ENCODE results near the gene DIS3L2. TPM values are rescaled to one million over a fixed set of nuclear protein-coding genes. Genes with fewer than 3 reads are reported as not detected.

DIS3L2 gene
- total and polyA plus RNA-seq, 2 of the 4 experiments (the other 2 are of a cell fraction) = 14.7 to 19.2 TPM

- Histone ChIP-seq H2BK15ac (ENCODE audit: low read depth, low read length) (no peak overlapping the region), H3K56ac (ENCODE audit: extremely low read depth, insufficient read depth, low read length) (no peak overlapping the region), H2AK5ac (ENCODE audit: low read depth, low read length) (no peak overlapping the region), H4K8ac (ENCODE audit: low read depth in 2 of 2, low read length in 2 of 2) (no peak overlapping the region), H3K9me3 (ENCODE audit: control insufficient read depth, insufficient read depth, low read length) (no peaks in the 10 kb centered on the region), H3K9ac (ENCODE audit: low read depth, low read length) (no peak overlapping the region), H3K9me1 (ENCODE audit: insufficient read depth, low read length) (no peaks in the 10 kb centered on the region), H2AFZ (replicated peaks; ENCODE audit: low read length, poor library complexity) (no peak overlapping the region), H3K79me1 (ENCODE audit: low read depth in 1 of 2, low read length in 2 of 2) (no peaks in the 10 kb centered on the region), H3K14ac (replicated peaks; ENCODE audit: low read depth, low read length) (no peak overlapping the region), H3K23ac (ENCODE audit: low read depth, low read length) (no peak overlapping the region), H2BK20ac (ENCODE audit: low read depth, low read length) (no peak overlapping the region), H2BK5ac (ENCODE audit: low read depth, low read length, poor library complexity, severe bottlenecking) (no peak overlapping the region), H3K36me3 (ENCODE audit: control insufficient read depth, insufficient read depth, low read length) (no peaks in the 10 kb centered on the region), H3K4me1 (ENCODE audit: control insufficient read depth, insufficient read depth, low read length) (peaks cover 2% of the 10 kb centered on the region; the same call in 1 of the 2 replicates), H2BK120ac (ENCODE audit: low read depth, low read length) (no peak overlapping the region), H2AK9ac (replicated peaks; ENCODE audit: low read depth, low read length, poor library complexity) (no peak overlapping the region), H4K91ac (ENCODE audit: insufficient read depth, low read depth, low read length) (no peak overlapping the region), H4K5ac (ENCODE audit: low read depth, low read length) (no peak overlapping the region), H3K27me3 (ENCODE audit: control insufficient read depth, insufficient read depth, low read length) (peaks cover 11% of the 10 kb centered on the region), H4K20me1 (ENCODE audit: insufficient read depth, low read length) (no peaks in the 10 kb centered on the region), H3K4ac (ENCODE audit: low read depth, low read length) (no peak overlapping the region), H3K4me3 (ENCODE audit: insufficient read depth, low read depth, low read length) (no peak overlapping the region), H3K18ac (ENCODE audit: low read depth, low read length) (no peak overlapping the region), H3K27ac (ENCODE audit: insufficient read depth, low read length) (no peak overlapping the region), H3K4me2 (ENCODE audit: low read depth, low read length) (no peak overlapping the region)
- in situ Hi-C loops (cut with MboI; ENCODE audit: low sequenced_read_pairs) = no loop called here
- WGBS, 2 experiments (ENCODE audit: extremely low coverage in 2 of 2, insufficient read length in 1 of 2) = 67% methylated on average over 5 of the region's 13 CpGs; no CpG with 5 or more reads in 1 of the 2 experiments
- no peak for TF ChIP-seq FOS (IDR thresholded peaks at IDR 0.05; ENCODE audit: low read depth, low read length)
- TF ChIP-seq RFX5 (IDR thresholded peaks at IDR 0.05; ENCODE audit: low read depth, low read length) = no peak
- no peak; the same call in 1 of the 2 replicates for TF ChIP-seq CTCF (conservative IDR thresholded peaks at IDR 0.05; ENCODE audit: low read depth, low read length)
- TF ChIP-seq BHLHE40 (IDR thresholded peaks at IDR 0.05; ENCODE audit: low read depth, low read length) = no peak
- no peak for TF ChIP-seq MAFK (IDR thresholded peaks at IDR 0.05; ENCODE audit: low read depth, low read length)
- no peak for TF ChIP-seq MXI1 (IDR thresholded peaks at IDR 0.05; ENCODE audit: borderline replicate concordance, low read depth, low read length)
- no peak for TF ChIP-seq CEBPB (IDR thresholded peaks at IDR 0.05; ENCODE audit: low read depth, low read length)
- TF ChIP-seq, protein P1, sequence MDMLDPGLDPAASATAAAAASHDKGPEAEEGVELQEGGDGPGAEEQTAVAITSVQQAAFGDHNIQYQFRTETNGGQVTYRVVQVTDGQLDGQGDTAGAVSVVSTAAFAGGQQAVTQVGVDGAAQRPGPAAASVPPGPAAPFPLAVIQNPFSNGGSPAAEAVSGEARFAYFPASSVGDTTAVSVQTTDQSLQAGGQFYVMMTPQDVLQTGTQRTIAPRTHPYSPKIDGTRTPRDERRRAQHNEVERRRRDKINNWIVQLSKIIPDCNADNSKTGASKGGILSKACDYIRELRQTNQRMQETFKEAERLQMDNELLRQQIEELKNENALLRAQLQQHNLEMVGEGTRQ (IDR thresholded peaks at IDR 0.05; ENCODE audit: low read depth, low read length) = no peak
- TF ChIP-seq SMC3 (IDR thresholded peaks at IDR 0.05; ENCODE audit: low read depth, low read length) = no peak
- TF ChIP-seq NFE2L2 (IDR thresholded peaks at IDR 0.05; ENCODE audit: low read depth, low read length) = no peak
- TF ChIP-seq MAZ (IDR thresholded peaks at IDR 0.05; ENCODE audit: borderline replicate concordance, low read depth, low read length) = no peak
- TF ChIP-seq RAD21 (IDR thresholded peaks at IDR 0.05; ENCODE audit: low read length) = no peak
- BruUV-seq (replicated peaks) = no TSS peak
- dilution Hi-C loops (cut with HindIII; ENCODE audit: low sequenced_read_pairs, unreplicated experiment) = no loop called here
- DNase-seq = no peak
- intact Hi-C loops (cut with micrococcal nuclease) = no loop called here
- no peak for ATAC-seq (ENCODE audit: low read depth)
- POLR2A ChIA-PET (ENCODE audit: unreplicated experiment) = no interaction called here
- CTCF ChIA-PET = no interaction called here
These were observed 406.2 kb downstream of the DIS3L2 start for GRCh38 chr2:232367591-232368233.
